Measurements from ENCODE around the gene SAFB2. TPM values are rescaled to one million over a fixed set of nuclear protein-coding genes. Genes with fewer than 3 reads are reported as not detected.

The SAFB2 gene
- 45.6 and 45.8 TPM in 2 replicates for total RNA-seq (2014; rRNA removed; shearing (Covaris generic))

DNA sequence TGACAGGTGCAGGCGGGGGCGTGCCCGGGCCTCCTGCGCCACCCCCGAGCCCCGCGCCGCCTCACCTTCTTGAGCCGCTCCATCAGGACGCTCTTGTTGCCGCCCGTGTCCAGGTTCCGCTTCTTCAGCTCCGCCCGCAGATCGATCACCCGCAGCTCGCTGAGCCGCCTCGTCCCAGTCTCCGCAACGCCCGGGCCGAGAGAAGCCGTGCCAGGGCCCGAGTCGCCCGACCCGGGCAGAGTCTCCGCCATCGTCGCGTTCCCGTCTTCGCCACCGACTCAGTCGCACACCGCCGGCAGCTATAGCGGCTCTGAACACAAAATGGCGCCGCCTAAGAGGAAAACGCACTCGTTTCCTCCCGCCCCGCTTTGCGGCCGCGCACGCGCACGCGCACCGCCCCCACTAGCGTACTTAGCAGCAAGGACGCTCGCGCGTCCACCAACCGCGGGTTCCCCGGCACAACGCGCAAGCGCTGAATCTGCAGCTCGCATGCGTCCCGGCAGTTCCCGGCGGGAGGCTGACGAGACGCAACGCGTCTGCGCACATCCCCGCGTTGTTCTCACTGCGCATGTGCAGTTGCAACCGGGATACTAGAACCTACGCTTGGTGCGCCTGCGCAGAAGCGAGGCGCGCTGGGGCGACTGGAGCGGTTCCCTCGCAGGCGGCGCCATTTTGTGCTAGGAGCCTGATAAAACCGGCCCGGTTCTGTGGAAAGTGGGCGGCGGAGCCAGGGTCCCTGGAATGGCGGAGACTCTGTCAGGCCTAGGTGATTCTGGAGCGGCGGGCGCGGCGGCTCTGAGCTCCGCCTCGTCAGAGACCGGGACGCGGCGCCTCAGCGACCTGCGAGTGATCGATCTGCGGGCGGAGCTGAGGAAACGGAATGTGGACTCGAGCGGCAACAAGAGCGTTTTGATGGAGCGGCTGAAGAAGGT is at the start of gene SAFB2, which contains the start of gene SAFB:
Gene SAFB2 (minus strand): TSS at position 312 of the 932 bp plus-strand sequence. CDS start 61 bp downstream, at position 251.
Gene SAFB (plus strand): TSS at position 619 of the 932 bp plus-strand sequence. CDS start 123 bp downstream, at position 742.

DNA sequence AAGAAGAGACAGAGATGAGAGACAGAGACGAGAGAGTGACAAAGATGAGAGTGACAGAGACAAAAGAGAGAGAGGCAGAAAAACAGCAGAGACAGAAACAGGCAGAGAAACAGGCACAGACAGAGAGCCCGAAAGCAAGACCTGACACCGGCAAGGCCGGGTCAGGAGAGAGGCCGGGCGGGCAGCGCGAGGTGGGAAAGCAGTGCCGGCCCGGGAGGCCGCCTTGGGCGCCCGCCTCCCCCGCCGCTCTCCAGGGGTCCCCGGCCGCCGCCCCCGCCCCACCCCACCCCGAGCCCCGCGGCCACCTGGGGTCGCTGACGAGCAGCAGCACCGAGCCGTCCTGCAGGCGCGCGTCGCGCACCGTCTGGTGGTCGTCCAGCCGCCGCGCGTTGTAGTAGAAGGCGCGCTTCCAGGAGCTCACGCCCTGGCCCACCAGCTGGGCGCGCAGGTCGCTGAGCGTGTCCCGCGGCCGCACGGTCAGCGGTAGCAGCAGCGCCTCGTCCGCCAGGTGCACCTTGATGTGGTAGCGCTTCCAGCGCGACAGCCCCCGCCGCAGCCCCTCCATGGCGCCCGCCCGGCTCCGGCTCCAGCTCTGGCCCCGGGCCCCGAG is 55.1 kb downstream of the SAFB2 start, which contains the start of gene TINCR:
Gene TINCR (minus strand): TSS at position 594 of the 610 bp plus-strand sequence.

Small RNA genes within 50 kb of the gene (small RNA-seq; reads per million reads assigned to genes)
- not detected for gene SNRPEP4

Other genes starting within 250 kb of the SAFB2 start
- not detected in 2 replicates for gene ZNRF4, start 167.4 kb downstream of the SAFB2 start, total RNA-seq (2014; rRNA removed; shearing (Covaris generic))
- gene TINCR, start 54.8 kb downstream of the SAFB2 start, total RNA-seq (2014; rRNA removed; shearing (Covaris generic)) = 0.24 and 0.64 TPM in 2 replicates
- gene SAFB, start 307 bp upstream of the SAFB2 start, total RNA-seq (2014; rRNA removed; shearing (Covaris generic)) = 61.2 and 65.0 TPM in 2 replicates
- gene MICOS13, start 57.7 kb upstream of the SAFB2 start, total RNA-seq (2014; rRNA removed; shearing (Covaris generic)) = 232 and 245 TPM in 2 replicates
- gene HSD11B1L, start 58.3 kb upstream of the SAFB2 start, total RNA-seq (2014; rRNA removed; shearing (Covaris generic)) = 46.2 and 46.3 TPM in 2 replicates
- 2,537 and 2,543 TPM in 2 replicates for gene RPL36, start 67.5 kb upstream of the SAFB2 start, total RNA-seq (2014; rRNA removed; shearing (Covaris generic))
- gene LONP1, start 97.4 kb upstream of the SAFB2 start, total RNA-seq (2014; rRNA removed; shearing (Covaris generic)) = 306 and 350 TPM in 2 replicates
- gene CATSPERD, start 97.9 kb upstream of the SAFB2 start, total RNA-seq (2014; rRNA removed; shearing (Covaris generic)) = not detected in 2 replicates
- gene PRR22, start 162.0 kb upstream of the SAFB2 start, total RNA-seq (2014; rRNA removed; shearing (Covaris generic)) = 6.8 and 10.4 TPM in 2 replicates
- gene DUS3L, start 168.4 kb upstream of the SAFB2 start, total RNA-seq (2014; rRNA removed; shearing (Covaris generic)) = 102 and 105 TPM in 2 replicates
- 1.1 and 1.2 TPM in 2 replicates for gene NRTN, start 182.3 kb upstream of the SAFB2 start, total RNA-seq (2014; rRNA removed; shearing (Covaris generic))
- gene FUT6, start 216.9 kb upstream of the SAFB2 start, total RNA-seq (2014; rRNA removed; shearing (Covaris generic)) = not detected in 2 replicates
- 0.11 TPM in 1 of 2 replicates, not detected in the other for gene FUT3, start 228.7 kb upstream of the SAFB2 start, total RNA-seq (2014; rRNA removed; shearing (Covaris generic))
- gene FUT5, start 247.8 kb upstream of the SAFB2 start, total RNA-seq (2014; rRNA removed; shearing (Covaris generic)) = 0.11 TPM in 2 replicates

Measured in A375 (cell line).